ENCODE measurements around the gene GTF2A1L. TPM values are rescaled to one million over a fixed set of nuclear protein-coding genes. Genes with fewer than 3 reads are reported as not detected.

The GTF2A1L gene
- total RNA-seq, 1 experiment from 2014 or later, result not detected

- Histone ChIP-seq H3K4me3 (ENCODE audit: low read depth, low read length, poor library complexity, severe bottlenecking) (no peak overlapping the region), H3K9me3 (ENCODE audit: low read depth, low read length, poor library complexity, severe bottlenecking) (no peaks in the 10 kb centered on the region), H3K36me3 (ENCODE audit: insufficient read depth, low read length, poor library complexity, severe bottlenecking) (no peaks in the 10 kb centered on the region), H3K4me1 (ENCODE audit: insufficient read depth, low read length, poor library complexity, severe bottlenecking) (no peaks in the 10 kb centered on the region), H3K27ac (ENCODE audit: low read depth, low read length, poor library complexity, severe bottlenecking) (no peak overlapping the region), H3K27me3 (replicated peaks; ENCODE audit: insufficient read depth, low read depth, low read length, poor library complexity) (no peaks in the 10 kb centered on the region)
- ChIA-PET POLR2A (ENCODE audit: low non-redundant PET) (no interaction called here), CTCF (no interaction called here)
- DNase-seq (ENCODE audit: low spot score), result no peak
- no peak for TF ChIP-seq CTCF (conservative IDR thresholded peaks at IDR 0.05; ENCODE audit: low read depth, low read length)
- no peak for TF ChIP-seq EZH2 (IDR thresholded peaks at IDR 0.05; ENCODE audit: borderline replicate concordance, low read depth, low read length, poor library complexity, severe bottlenecking)
- no TSS peak for BruUV-seq (replicated peaks)
- intact Hi-C loops (cut with micrococcal nuclease; ENCODE audit: unreplicated experiment), result no loop called here
These were observed 75.4 kb downstream of the GTF2A1L start for GRCh38 chr2:48693066-48693465.

DNA sequence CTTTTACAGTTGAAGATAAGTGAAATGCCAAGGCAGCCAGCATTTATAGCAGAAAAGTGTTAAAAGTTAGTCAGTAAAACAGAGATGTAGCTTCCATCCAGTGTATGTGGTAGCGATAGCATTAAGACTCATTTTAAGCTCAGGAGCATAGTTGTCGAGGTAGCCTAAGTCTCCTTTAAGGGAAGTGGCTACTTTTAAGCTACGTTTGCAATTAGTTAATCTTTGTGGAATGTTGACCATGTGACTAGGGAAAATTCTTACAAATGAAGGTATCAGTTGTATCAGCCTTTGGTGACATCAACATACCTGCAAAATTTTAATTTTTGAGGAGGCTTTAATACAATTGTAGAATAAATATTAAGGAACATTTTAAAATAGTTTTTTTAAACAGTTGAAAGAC, 76.0 kb downstream of the GTF2A1L start:
- no TSS peak for BruUV-seq (replicated peaks)
- no peaks in the 10 kb centered on the region for H3K27me3 ChIP-seq (replicated peaks; ENCODE audit: insufficient read depth, low read depth, low read length, poor library complexity)
- no peaks in the 10 kb centered on the region for H3K36me3 ChIP-seq (ENCODE audit: insufficient read depth, low read length, poor library complexity, severe bottlenecking)
- no peaks in the 10 kb centered on the region for H3K4me1 ChIP-seq (ENCODE audit: insufficient read depth, low read length, poor library complexity, severe bottlenecking)
- intact Hi-C loops (cut with micrococcal nuclease; ENCODE audit: unreplicated experiment), result no loop called here
- no peak for TF ChIP-seq CTCF (conservative IDR thresholded peaks at IDR 0.05; ENCODE audit: low read depth, low read length)
- TF ChIP-seq EZH2 (IDR thresholded peaks at IDR 0.05; ENCODE audit: borderline replicate concordance, low read depth, low read length, poor library complexity, severe bottlenecking), result no peak
- CTCF ChIA-PET, result no interaction called here
- no peak for DNase-seq (ENCODE audit: low spot score)
- H3K27ac ChIP-seq (ENCODE audit: low read depth, low read length, poor library complexity, severe bottlenecking), result no peak overlapping the region
- POLR2A ChIA-PET (ENCODE audit: low non-redundant PET), result no interaction called here
- no peaks in the 10 kb centered on the region for H3K9me3 ChIP-seq (ENCODE audit: low read depth, low read length, poor library complexity, severe bottlenecking)
- no peak overlapping the region for H3K4me3 ChIP-seq (ENCODE audit: low read depth, low read length, poor library complexity, severe bottlenecking)

- TF ChIP-seq EZH2 (IDR thresholded peaks at IDR 0.05; ENCODE audit: borderline replicate concordance, low read depth, low read length, poor library complexity, severe bottlenecking), result no peak
- no peak for TF ChIP-seq CTCF (conservative IDR thresholded peaks at IDR 0.05; ENCODE audit: low read depth, low read length)
- Histone ChIP-seq H3K4me3 (ENCODE audit: low read depth, low read length, poor library complexity, severe bottlenecking) (no peak overlapping the region), H3K4me1 (ENCODE audit: insufficient read depth, low read length, poor library complexity, severe bottlenecking) (no peaks in the 10 kb centered on the region), H3K27ac (ENCODE audit: low read depth, low read length, poor library complexity, severe bottlenecking) (no peak overlapping the region), H3K9me3 (ENCODE audit: low read depth, low read length, poor library complexity, severe bottlenecking) (no peaks in the 10 kb centered on the region), H3K27me3 (replicated peaks; ENCODE audit: insufficient read depth, low read depth, low read length, poor library complexity) (no peaks in the 10 kb centered on the region), H3K36me3 (ENCODE audit: insufficient read depth, low read length, poor library complexity, severe bottlenecking) (no peaks in the 10 kb centered on the region)
- POLR2A ChIA-PET (ENCODE audit: low non-redundant PET), result no interaction called here
- intact Hi-C loops (cut with micrococcal nuclease; ENCODE audit: unreplicated experiment), result no loop called here
- CTCF ChIA-PET, result no interaction called here
- BruUV-seq (replicated peaks), result no TSS peak
- no peak for DNase-seq (ENCODE audit: low spot score)
These were observed 76.5 kb downstream of the GTF2A1L start for GRCh38 chr2:48694149-48694548.

Measured in A673 (cell line).